K562 (cell line): ENCODE results near the gene ELOVL1. TPM values are rescaled to one million over a fixed set of nuclear protein-coding genes. Genes with fewer than 3 reads are reported as not detected.

ENCODE experiments used
- ATF6 ChIP-seq: sonication (generic); formaldehyde crosslinking; IDR thresholded peaks from 2 replicates; pipeline ENCODE4 v1.4.0; 2020; ENCODE audit warnings: mild to moderate bottlenecking, missing genetic modification reagents
- BCL6 ChIP-seq: fragments of 250-450 bp; sonication (Bioruptor Pico); IDR thresholded peaks from 2 replicates; pipeline ENCODE4 v1.4.0; 2020
- DDX20 ChIP-seq: fragments of 450-650 bp; IDR thresholded peaks from 2 replicates; pipeline ENCODE4 v1.6.1; 2016; ENCODE audit warnings: missing genetic modification characterization, low read depth, mild to moderate bottlenecking, missing compliant biosample characterization, moderate library complexity
- ELK3 ChIP-seq: fragments of 450-650 bp; formaldehyde crosslinking; IDR thresholded peaks from 2 replicates; pipeline ENCODE4 v1.4.0; 2020; ENCODE audit warnings: mild to moderate bottlenecking
- HBP1 ChIP-seq: fragments of 450-650 bp; formaldehyde crosslinking; IDR thresholded peaks from 2 replicates; pipeline ENCODE4 v1.4.0; 2022; ENCODE audit warnings: missing genetic modification characterization
- HNRNPUL1 ChIP-seq: fragments of 200-400 bp; formaldehyde crosslinking; IDR thresholded peaks from 2 replicates; pipeline ENCODE4 v1.6.1; 2017; ENCODE audit warnings: low read length
- MED1 ChIP-seq: sonication (generic); formaldehyde crosslinking; IDR thresholded peaks from 2 replicates; pipeline ENCODE4 v1.8.1; 2023; ENCODE audit warnings: missing genetic modification reagents, borderline replicate concordance
- STAT5B ChIP-seq: fragments of 250-450 bp; sonication (Bioruptor Pico); IDR thresholded peaks from 2 replicates; pipeline ENCODE4 v1.8.0; 2021; ENCODE audit warnings: mild to moderate bottlenecking, inconsistent platforms
- TARDBP ChIP-seq: fragments of 450-650 bp; IDR thresholded peaks from 2 replicates; pipeline ENCODE4 v1.6.1; 2016
- TCF7L2 ChIP-seq: fragments of 150-350 bp; IDR thresholded peaks from 2 replicates; pipeline ENCODE4 v1.6.1; 2016; ENCODE audit warnings: low read depth, mild to moderate bottlenecking, low read length, moderate library complexity
- U2AF2 ChIP-seq: fragments of 200-400 bp; formaldehyde crosslinking; optimal IDR thresholded peaks from 2 replicates; pipeline ENCODE3; 2017; ENCODE audit warnings: low read depth, mild to moderate bottlenecking, low read length
- XRCC3 ChIP-seq: fragments of 450-650 bp; IDR thresholded peaks from 2 replicates; pipeline ENCODE4 v1.6.1; 2017; ENCODE audit warnings: mild to moderate bottlenecking, moderate library complexity
- ZNF197 ChIP-seq: fragments of 200-800 bp; sonication (Bioruptor generic); IDR thresholded peaks from 2 replicates; pipeline ENCODE4 v1.6.1; 2016; ENCODE audit warnings: low read depth, missing genetic modification characterization, missing compliant biosample characterization
- ZNF253 ChIP-seq: fragments of 250-450 bp; sonication (Bioruptor Pico); conservative IDR thresholded peaks from 2 replicates; pipeline ENCODE4 v1.6.1; 2021; ENCODE audit warnings: mild to moderate bottlenecking
- polyA plus RNA-seq, 8 experiments: library from polyadenylated mRNA; depleted of rRNA in 4 of 8; stranded (reverse) in 5 of 8; unstranded in 3 of 8; fragments of >200 nt; fragmentation: Nextera tagmentation in 2 of 8; fragmentation: Illumina TruSeq in 1 of 8; extraction: Ambion mirVana in 2 of 8; extraction: Trizol in 1 of 8; gene quantifications; 2 replicates each; pipeline versions ENCODE4 v1.2.1 to v1.2.3, GENCODE V29; 2011 to 2014; ENCODE audit warnings: inconsistent platforms in 1 of 8, missing spikeins in 1 of 8
- total RNA-seq, 7 experiments: library from RNA; depleted of rRNA in 6 of 7; stranded (reverse); fragments of >200 nt in 6 of 7; fragmentation: Illumina TruSeq in 2 of 7; extraction: Trizol in 2 of 7; gene quantifications; 2 replicates each; pipeline versions ENCODE4 v1.2.1 to v1.2.3, GENCODE V29; 2011 to 2021; ENCODE audit warnings: low replicate concordance in 1 of 7
- TF ChIP-seq, protein P1 (sequence below): fragments of 200-400 bp; formaldehyde crosslinking; IDR thresholded peaks from 2 replicates; pipeline ENCODE4 v1.6.1; 2017; ENCODE audit warnings: mild to moderate bottlenecking, low read depth, low read length, moderate library complexity
- TF ChIP-seq, protein P2 (sequence below): sonication (generic); formaldehyde crosslinking; IDR thresholded peaks from 2 replicates; pipeline ENCODE4 v1.8.0; 2022; ENCODE audit warnings: mild to moderate bottlenecking, low read depth, missing genetic modification reagents

ELOVL1 gene
- total and polyA plus RNA-seq, 9 of the 15 experiments (the other 6 are each of a cell fraction or from before 2014, with no cell fraction given): 51.0 to 157 (median 70.3) TPM

GRCh38 chr1:43389326-43390313, 21.8 kb upstream of the ELOVL1 start, which contains the start of the genes MED8 and SZT2 (continued):
- no peak for TF ChIP-seq MED1 (CRISPR knock-in tag)
- TF ChIP-seq ATF6 (CRISPR knock-in tag): peak; percentile 93
- TF ChIP-seq U2AF2: no peak
- TF ChIP-seq, protein P1, sequence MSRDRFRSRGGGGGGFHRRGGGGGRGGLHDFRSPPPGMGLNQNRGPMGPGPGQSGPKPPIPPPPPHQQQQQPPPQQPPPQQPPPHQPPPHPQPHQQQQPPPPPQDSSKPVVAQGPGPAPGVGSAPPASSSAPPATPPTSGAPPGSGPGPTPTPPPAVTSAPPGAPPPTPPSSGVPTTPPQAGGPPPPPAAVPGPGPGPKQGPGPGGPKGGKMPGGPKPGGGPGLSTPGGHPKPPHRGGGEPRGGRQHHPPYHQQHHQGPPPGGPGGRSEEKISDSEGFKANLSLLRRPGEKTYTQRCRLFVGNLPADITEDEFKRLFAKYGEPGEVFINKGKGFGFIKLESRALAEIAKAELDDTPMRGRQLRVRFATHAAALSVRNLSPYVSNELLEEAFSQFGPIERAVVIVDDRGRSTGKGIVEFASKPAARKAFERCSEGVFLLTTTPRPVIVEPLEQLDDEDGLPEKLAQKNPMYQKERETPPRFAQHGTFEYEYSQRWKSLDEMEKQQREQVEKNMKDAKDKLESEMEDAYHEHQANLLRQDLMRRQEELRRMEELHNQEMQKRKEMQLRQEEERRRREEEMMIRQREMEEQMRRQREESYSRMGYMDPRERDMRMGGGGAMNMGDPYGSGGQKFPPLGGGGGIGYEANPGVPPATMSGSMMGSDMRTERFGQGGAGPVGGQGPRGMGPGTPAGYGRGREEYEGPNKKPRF: no peak
- no peak for TF ChIP-seq ELK3 (CRISPR knock-in tag)
- no peak for TF ChIP-seq TCF7L2
- no peak for TF ChIP-seq STAT5B (CRISPR knock-in tag)
- TF ChIP-seq DDX20: no peak
- TF ChIP-seq, protein P2, sequence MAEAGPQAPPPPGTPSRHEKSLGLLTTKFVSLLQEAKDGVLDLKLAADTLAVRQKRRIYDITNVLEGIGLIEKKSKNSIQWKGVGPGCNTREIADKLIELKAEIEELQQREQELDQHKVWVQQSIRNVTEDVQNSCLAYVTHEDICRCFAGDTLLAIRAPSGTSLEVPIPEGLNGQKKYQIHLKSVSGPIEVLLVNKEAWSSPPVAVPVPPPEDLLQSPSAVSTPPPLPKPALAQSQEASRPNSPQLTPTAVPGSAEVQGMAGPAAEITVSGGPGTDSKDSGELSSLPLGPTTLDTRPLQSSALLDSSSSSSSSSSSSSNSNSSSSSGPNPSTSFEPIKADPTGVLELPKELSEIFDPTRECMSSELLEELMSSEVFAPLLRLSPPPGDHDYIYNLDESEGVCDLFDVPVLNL (CRISPR knock-in tag): no peak
- no peak for TF ChIP-seq ZNF197 (CRISPR knock-in tag)
- TF ChIP-seq ZNF253 (CRISPR knock-in tag): no peak
- TF ChIP-seq HBP1 (CRISPR knock-in tag): peak; percentile 79; the same call in 1 of the 2 replicates
- no peak for TF ChIP-seq TARDBP
- no peak for TF ChIP-seq XRCC3
- TF ChIP-seq BCL6 (CRISPR knock-in tag): no peak
- no peak for TF ChIP-seq HNRNPUL1
